Testis (tissue), 3 donors: ENCODE measurements around the gene MAPK10. TPM values are rescaled to one million over a fixed set of nuclear protein-coding genes. Genes with fewer than 3 reads are reported as not detected.
"Not testable (repeated sequence)": the region's sequence is repeated elsewhere in the genome, so short reads cannot be mapped to it uniquely, and the experiment has no call there.

Source experiments
- DNase-seq: peaks from one replicate; pipeline ENCODE4 v3.0.0-alpha.2; 2019
- H3K27ac ChIP-seq, 2 donors: fragments of 200-600 bp; sonication (generic); one replicate each; pipeline ENCODE4 v1.5.1; 2019
- H3K27me3 ChIP-seq: fragments of 200-600 bp; sonication (generic); one replicate; pipeline ENCODE4 v1.5.1; 2019
- H3K36me3 ChIP-seq: fragments of 200-600 bp; sonication (generic); one replicate; pipeline ENCODE4 v1.5.1; 2017; ENCODE audit warnings: low read depth; ENCODE audit errors: missing control alignments
- H3K4me1 ChIP-seq: fragments of 200-600 bp; sonication (generic); one replicate; pipeline ENCODE4 v1.5.1; 2019
- H3K4me3 ChIP-seq, 2 donors: fragments of 200-600 bp; sonication (generic); one replicate each; pipeline ENCODE4 v1.5.1; 2017 to 2019
- H3K9me3 ChIP-seq: fragments of 200-600 bp; sonication (generic); one replicate; pipeline ENCODE4 v1.5.1; 2017
- CTCF ChIP-seq, 3 experiments: fragments of 450-650 bp in 2 of 3; fragments of 200-600 bp in 1 of 3; sonication (generic) in 1 of 3; IDR thresholded peaks; one replicate each; pipeline ENCODE4 v1.5.1; 2016 to 2019; ENCODE audit warnings: antibody characterized with exemption in 3 of 3, mild to moderate bottlenecking in 2 of 3, moderate library complexity in 1 of 3
- POLR2A ChIP-seq: fragments of 450-650 bp; IDR thresholded peaks from one replicate; pipeline ENCODE4 v1.6.1; 2017; ENCODE audit warnings: antibody characterized with exemption, mild to moderate bottlenecking, moderate library complexity
- WGBS, 2 donors: methylation state at CpG; one replicate each; pipeline ENCODE4 v1.1.5; 2018; 5-methylcytosine and 5-hydroxymethylcytosine counted together
- intact Hi-C: fragments of 100-400 bp; cut with DNase I; formaldehyde crosslinking; loops from one replicate; pipeline ENCODE4 v1.15.1; 2023; ENCODE audit warnings: low total_unique reads
- polyA plus RNA-seq: library from polyadenylated mRNA; stranded (reverse); fragments of 350-450 nt; fragmentation: Illumina TruSeq; extraction: RNeasy Lipid Tissue Mini Kit (QIAGEN cat#74804); gene quantifications from one replicate; pipeline ENCODE4 v1.2.3, GENCODE V29; 2014; ENCODE audit warnings: low read depth, low replicate concordance; ENCODE audit not compliant: insufficient read depth
- total RNA-seq, 2 donors: library from RNA; depleted of rRNA; stranded (reverse); fragments of >200 nt; gene quantifications; one replicate each; pipeline ENCODE4 v1.2.3, GENCODE V29; 2016

The MAPK10 gene
- total and polyA plus RNA-seq, 3 donors from 2014 or later, result 56.1 to 64.6 (median 61.1) TPM

- DNase-seq, result no peak
- no peak overlapping the region for H3K27ac ChIP-seq
- H3K4me1 ChIP-seq, result no peaks in the 10 kb centered on the region
- intact Hi-C loops, result no loop called here
- WGBS, 2 donors, result 88 to 96% methylated on average over 1 of the region's 1 CpG
- no peaks in the 10 kb centered on the region for H3K9me3 ChIP-seq
- H3K27me3 ChIP-seq, result no peaks in the 10 kb centered on the region
- TF ChIP-seq POLR2A (no peak), CTCF (IDR thresholded peaks at IDR 0.05) (no peak)
- no peaks in the 10 kb centered on the region for H3K36me3 ChIP-seq
- H3K4me3 ChIP-seq, result no peak overlapping the region
Measured at GRCh38 chr4:86174506-86174905, 185.3 kb downstream of the MAPK10 start.

- H3K4me1 ChIP-seq, DNase-seq, H3K27ac ChIP-seq, H3K27me3 ChIP-seq, H3K4me3 ChIP-seq, H3K36me3 ChIP-seq, intact Hi-C loops, H3K9me3 ChIP-seq: not testable (repeated sequence)
- WGBS, 2 donors, result 93 to 100% methylated on average over 7 to 9 of the region's 10 CpGs
Measured at GRCh38 chr4:86168335-86168734, 191.5 kb downstream of the MAPK10 start.

GRCh38 chr4:86160426-86160825 is 199.4 kb downstream of the MAPK10 start:
- DNase-seq, result no peak
- intact Hi-C loops, result no loop called here
- WGBS, 2 donors, result 92 to 93% methylated on average over 2 of the region's 2 CpGs
- no peak overlapping the region for H3K4me3 ChIP-seq
- H3K27ac ChIP-seq, result no peak overlapping the region
- H3K27me3 ChIP-seq, result no peaks in the 10 kb centered on the region
- no peaks in the 10 kb centered on the region for H3K36me3 ChIP-seq
- no peaks in the 10 kb centered on the region for H3K9me3 ChIP-seq
- TF ChIP-seq CTCF (IDR thresholded peaks at IDR 0.05) (no peak), POLR2A (no peak)
- no peaks in the 10 kb centered on the region for H3K4me1 ChIP-seq

- Histone ChIP-seq H3K36me3 (no peaks in the 10 kb centered on the region), H3K4me3 (no peak overlapping the region), H3K27ac (no peak overlapping the region), H3K9me3 (no peaks in the 10 kb centered on the region), H3K4me1 (no peaks in the 10 kb centered on the region), H3K27me3 (no peaks in the 10 kb centered on the region)
- TF ChIP-seq POLR2A (no peak), CTCF (IDR thresholded peaks at IDR 0.05) (no peak)
- intact Hi-C loops, result no loop called here
- no peak for DNase-seq
- 93 to 99% methylated on average over 4 of the region's 4 CpGs for WGBS, 2 donors
Measured at GRCh38 chr4:86159216-86159615, 200.6 kb downstream of the MAPK10 start.

GRCh38 chr4:86156531-86156930 is 203.3 kb downstream of the MAPK10 start:
- no peak for DNase-seq
- H3K27me3 ChIP-seq, result no peaks in the 10 kb centered on the region
- H3K4me3 ChIP-seq, result no peak overlapping the region
- intact Hi-C loops, result no loop called here
- no peak for TF ChIP-seq POLR2A
- no peak for TF ChIP-seq CTCF (IDR thresholded peaks at IDR 0.05)
- H3K36me3 ChIP-seq, result no peaks in the 10 kb centered on the region
- no peaks in the 10 kb centered on the region for H3K9me3 ChIP-seq
- H3K4me1 ChIP-seq, result no peaks in the 10 kb centered on the region
- H3K27ac ChIP-seq, result no peak overlapping the region
- 49 to 59% methylated on average over 2 of the region's 2 CpGs for WGBS, 2 donors
